MCF 10A (cell line): Measurements from ENCODE around the gene CDH18. TPM values are rescaled to one million over a fixed set of nuclear protein-coding genes. Genes with fewer than 3 reads are reported as not detected.
A peak's percentile ranks its signal among the peaks of the same experiment; 100 is the strongest.

Experiments used
- BruUV-seq: library from RNA; stranded (reverse); fragments of 400-500 nt; replicated peaks from 2 replicates; lab custom pipeline; 2021; lab: Mats Ljungman, UMichigan
- CTCF ChIA-PET: fragments of 300-600 bp; sonication (Branson Sonifier 250); formaldehyde crosslinking; extraction: SDS; loops from one replicate; lab custom pipeline; 2021; ENCODE audit warnings: antibody characterized with exemption, inconsistent platforms; lab: Yijun Ruan, JAX
- POLR2A ChIA-PET: fragments of 300-600, 350-650 bp; sonication (Branson Sonifier 250); formaldehyde crosslinking; extraction: SDS; loops from one replicate; lab custom pipeline; 2020; ENCODE audit warnings: antibody characterized with exemption, inconsistent platforms; lab: Yijun Ruan, JAX
- DNase-seq: peaks from one replicate; pipeline ENCODE4 v3.0.0-alpha.2; 2018; ENCODE audit not compliant: unreplicated experiment
- H3K27ac Mint-ChIP-seq: one replicate; pipeline ENCODE4 v1.8.0; 2022; ENCODE audit warnings: mild to moderate bottlenecking, low read depth, mixed read lengths; ENCODE audit not compliant: unreplicated experiment
- H3K27me3 Mint-ChIP-seq: one replicate; pipeline ENCODE4 v1.8.0; 2022; ENCODE audit warnings: mixed read lengths; ENCODE audit not compliant: insufficient read depth, unreplicated experiment
- H3K36me3 Mint-ChIP-seq: one replicate; pipeline ENCODE4 v1.8.0; 2022; ENCODE audit warnings: mild to moderate bottlenecking, moderate library complexity, mixed read lengths; ENCODE audit not compliant: insufficient read depth, unreplicated experiment
- H3K4me1 Mint-ChIP-seq: one replicate; pipeline ENCODE4 v1.8.0; 2022; ENCODE audit warnings: mixed read lengths; ENCODE audit not compliant: insufficient read depth, unreplicated experiment
- H3K4me3 Mint-ChIP-seq: one replicate; pipeline ENCODE4 v1.8.0; 2022; ENCODE audit warnings: mild to moderate bottlenecking, moderate library complexity, mixed read lengths; ENCODE audit not compliant: unreplicated experiment
- H3K9me3 Mint-ChIP-seq: one replicate; pipeline ENCODE4 v1.8.0; 2022; ENCODE audit warnings: mixed read lengths; ENCODE audit not compliant: unreplicated experiment
- CTCF ChIP-seq: fragments of 200-600 bp; IDR thresholded peaks from one replicate; pipeline ENCODE4 v1.8.0; 2022; ENCODE audit warnings: antibody characterized with exemption, mild to moderate bottlenecking; ENCODE audit not compliant: unreplicated experiment
- intact Hi-C: fragments of 100-400 bp; cut with micrococcal nuclease; formaldehyde crosslinking; loops from 2 replicates; pipeline ENCODE4 v1.14.1; 2022
- total RNA-seq: library from RNA; stranded (reverse); gene quantifications from 2 replicates; pipeline ENCODE4 v1.2.3, GENCODE V29; 2022

CDH18 gene
- total RNA-seq, 1 experiment from 2014 or later, result not detected

GRCh38 chr5:19903611-19904010, 84.4 kb downstream of the CDH18 start:
- ChIA-PET POLR2A (interaction anchor here (0.6 kb wide), 1 partner anchor 17 kb away, joined by 3 read pairs; no protein-coding TSS in a partner anchor), CTCF (no interaction called here)
- no peak for TF ChIP-seq CTCF
- H3K9me3 Mint-ChIP-seq, result no peaks in the 10 kb centered on the region
- DNase-seq, result peak; percentile 68
- H3K36me3 Mint-ChIP-seq, result no peaks in the 10 kb centered on the region
- peaks cover 5% of the 10 kb centered on the region for H3K4me1 Mint-ChIP-seq
- BruUV-seq, result no TSS peak
- H3K4me3 Mint-ChIP-seq, result no peak overlapping the region
- H3K27ac Mint-ChIP-seq, result no peak overlapping the region
- intact Hi-C loops, result no loop called here
- no peaks in the 10 kb centered on the region for H3K27me3 Mint-ChIP-seq

- POLR2A ChIA-PET, result interaction anchor here (0.6 kb wide), 1 partner anchor 22 kb away, joined by 4 read pairs; no protein-coding TSS in a partner anchor
Observed at GRCh38 chr5:19902316-19902934, 85.6 kb downstream of the CDH18 start.

GRCh38 chr5:19900269-19900668, 87.7 kb downstream of the CDH18 start:
- no peaks in the 10 kb centered on the region for H3K36me3 Mint-ChIP-seq
- BruUV-seq, result no TSS peak
- ChIA-PET CTCF (interaction anchor here (0.7 kb wide), 1 partner anchor 571 kb away, joined by 3 read pairs; no protein-coding TSS in a partner anchor), POLR2A (interaction anchor here (1.0 kb wide), 1 partner anchor 8 kb away, joined by 3 read pairs; no protein-coding TSS in a partner anchor)
- DNase-seq, result no peak
- no peaks in the 10 kb centered on the region for H3K9me3 Mint-ChIP-seq
- H3K4me3 Mint-ChIP-seq, result no peak overlapping the region
- H3K27me3 Mint-ChIP-seq, result no peaks in the 10 kb centered on the region
- H3K4me1 Mint-ChIP-seq, result peaks cover 10% of the 10 kb centered on the region
- TF ChIP-seq CTCF, result no peak
- no peak overlapping the region for H3K27ac Mint-ChIP-seq
- intact Hi-C loops, result no loop called here

More at GRCh38 chr5:19902316-19902934, 85.6 kb downstream of the CDH18 start:
- Mint-ChIP-seq H3K4me3 (no peak overlapping the region), H3K36me3 (no peaks in the 10 kb centered on the region), H3K27ac (no peak overlapping the region), H3K27me3 (no peaks in the 10 kb centered on the region), H3K9me3 (no peaks in the 10 kb centered on the region), H3K4me1 (peaks cover 5% of the 10 kb centered on the region)
- CTCF ChIA-PET, result no interaction called here
- no TSS peak for BruUV-seq
- no peak for TF ChIP-seq CTCF
- intact Hi-C loops, result no loop called here
- peak; percentile 66 for DNase-seq

GRCh38 chr5:19891658-19892057, 96.3 kb downstream of the CDH18 start:
- Mint-ChIP-seq H3K27me3 (no peaks in the 10 kb centered on the region), H3K4me1 (peaks cover 18% of the 10 kb centered on the region), H3K4me3 (peak overlapping the region; percentile 1), H3K36me3 (peaks cover 7% of the 10 kb centered on the region), H3K9me3 (no peaks in the 10 kb centered on the region), H3K27ac (peak overlapping the region; percentile 24)
- peak; percentile 41 for DNase-seq
- intact Hi-C loops, result no loop called here
- ChIA-PET POLR2A (interaction anchor here (0.7 to 1.3 kb wide), 4 partner anchors 9 to 343 kb away, joined by 3 to 4 read pairs (median 3); no protein-coding TSS in a partner anchor), CTCF (no interaction called here)
- BruUV-seq, result no TSS peak
- TF ChIP-seq CTCF, result no peak
